NCI-H146 (cell line): Measurements from ENCODE around the gene PNLDC1.

ENCODE experiments used
- DNase-seq: peaks from one replicate; lab custom pipeline; 2025; lab: John Stamatoyannopoulos, UW

PNLDC1 gene, protein sequence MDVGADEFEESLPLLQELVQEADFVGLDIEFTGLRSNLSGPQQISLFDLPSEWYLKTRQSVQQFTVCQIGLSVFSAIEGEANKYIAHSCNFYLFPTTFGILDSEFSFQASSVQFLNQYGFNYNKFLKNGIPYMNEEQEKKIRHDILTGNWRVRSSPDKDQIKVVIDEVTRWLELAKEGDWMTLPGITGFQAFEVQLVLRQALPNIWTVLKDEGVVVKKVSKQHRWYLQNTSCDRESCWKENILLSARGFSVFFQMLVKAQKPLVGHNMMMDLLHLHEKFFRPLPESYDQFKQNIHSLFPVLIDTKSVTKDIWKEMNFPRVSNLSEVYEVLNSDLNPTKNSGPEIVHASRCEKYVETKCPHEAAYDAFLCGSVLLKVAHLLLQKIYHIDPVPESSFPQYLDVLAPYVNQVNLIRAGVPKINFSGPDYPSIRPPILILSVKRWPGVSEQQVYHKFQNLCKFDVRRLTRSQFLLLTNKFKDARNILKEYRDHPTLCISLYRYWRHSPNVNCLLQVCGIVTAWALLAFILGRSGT

DNA sequence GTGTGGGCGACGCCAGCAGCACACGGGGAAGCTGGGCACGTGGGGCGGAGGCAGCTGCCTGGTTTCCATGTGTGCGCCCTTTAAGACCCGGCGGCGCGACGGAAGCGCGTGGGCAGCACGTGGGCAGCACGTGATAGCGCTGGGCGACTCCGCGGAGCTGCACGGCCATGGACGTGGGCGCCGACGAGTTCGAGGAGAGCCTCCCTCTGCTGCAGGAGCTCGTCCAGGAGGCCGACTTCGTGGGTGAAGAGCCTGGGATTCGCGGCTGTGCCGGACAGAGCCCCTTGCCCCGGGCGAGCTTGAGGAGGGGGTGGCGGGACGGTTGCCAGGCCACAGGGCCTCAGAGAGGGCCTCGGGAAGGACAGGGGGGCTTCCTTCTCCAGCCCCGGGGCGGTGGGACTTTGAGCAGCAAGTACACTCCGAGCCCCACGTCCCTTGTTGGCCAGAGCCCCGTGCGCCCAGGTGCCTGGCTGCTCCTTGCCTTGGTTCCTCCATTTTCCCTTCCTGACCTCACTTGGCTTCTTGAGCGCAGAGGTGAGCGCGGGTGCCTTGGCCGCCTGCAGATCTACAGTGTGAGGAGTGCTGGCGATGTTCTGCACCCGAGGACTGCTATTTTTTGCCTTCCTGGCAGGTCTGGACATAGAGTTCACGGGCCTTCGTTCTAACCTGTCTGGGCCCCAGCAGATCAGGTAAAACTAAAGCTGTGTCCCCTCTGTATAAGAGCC, at the start of gene PNLDC1:
Gene PNLDC1 (plus strand): TSS at position 136 of the 725 bp plus-strand sequence. CDS start 32 bp downstream, at position 168.
- DNase-seq: no peak

DNA sequence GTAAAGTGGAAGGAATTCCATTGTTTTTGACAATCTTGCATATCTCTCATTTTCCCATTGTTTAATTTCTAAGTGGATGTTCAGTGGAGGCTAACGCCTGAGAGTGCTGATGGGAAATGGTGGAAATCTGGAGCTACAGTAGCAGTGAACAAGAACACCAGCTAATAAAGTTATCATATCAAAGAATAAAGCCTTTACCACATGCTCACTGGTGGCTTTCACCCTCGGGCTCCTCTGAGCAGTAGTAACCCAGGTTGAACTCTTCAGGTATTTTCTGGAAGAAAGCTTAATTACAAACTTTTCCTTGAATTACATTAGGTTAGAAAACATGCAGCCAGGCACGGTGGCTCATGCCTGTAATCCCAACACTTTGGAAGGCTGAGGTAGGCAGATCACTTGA, 48.6 kb upstream of the PNLDC1 start:
- DNase-seq: no peak

DNA sequence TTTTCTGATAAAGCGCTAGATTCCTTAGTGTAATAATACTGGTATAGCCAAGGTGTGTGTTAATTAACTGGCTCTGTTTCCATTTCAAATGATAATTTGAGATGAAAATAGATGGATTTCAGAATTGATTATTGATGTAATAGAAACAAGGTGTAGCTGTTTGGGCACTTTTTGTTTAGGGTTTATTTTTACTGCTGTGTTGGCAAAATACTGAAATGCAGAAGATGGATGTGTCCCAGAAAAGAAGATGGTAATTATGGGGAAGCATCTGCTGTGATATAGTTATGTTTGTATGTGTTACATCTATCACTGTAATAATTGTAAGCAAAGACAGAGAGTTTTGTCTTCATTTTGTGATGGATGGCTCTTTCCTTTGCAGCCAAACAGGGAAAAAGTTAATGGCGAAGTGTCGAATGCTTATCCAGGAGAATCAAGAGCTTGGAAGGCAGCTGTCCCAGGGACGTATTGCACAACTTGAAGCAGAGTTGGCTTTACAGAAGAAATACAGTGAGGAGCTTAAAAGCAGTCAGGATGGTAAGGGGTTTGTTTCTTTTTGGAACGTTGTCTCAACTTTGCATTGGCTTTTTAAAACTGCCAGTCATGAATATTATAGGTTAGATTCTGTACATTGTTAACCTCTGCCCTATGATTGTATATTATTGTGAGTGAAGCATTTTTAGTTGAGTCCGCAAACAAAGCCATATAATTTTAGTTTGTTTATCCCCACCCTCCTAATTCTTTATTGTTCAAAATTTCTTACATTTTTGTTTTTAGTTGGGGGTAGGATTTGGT, 46.8 kb upstream of the PNLDC1 start:
- no peak for DNase-seq

DNA sequence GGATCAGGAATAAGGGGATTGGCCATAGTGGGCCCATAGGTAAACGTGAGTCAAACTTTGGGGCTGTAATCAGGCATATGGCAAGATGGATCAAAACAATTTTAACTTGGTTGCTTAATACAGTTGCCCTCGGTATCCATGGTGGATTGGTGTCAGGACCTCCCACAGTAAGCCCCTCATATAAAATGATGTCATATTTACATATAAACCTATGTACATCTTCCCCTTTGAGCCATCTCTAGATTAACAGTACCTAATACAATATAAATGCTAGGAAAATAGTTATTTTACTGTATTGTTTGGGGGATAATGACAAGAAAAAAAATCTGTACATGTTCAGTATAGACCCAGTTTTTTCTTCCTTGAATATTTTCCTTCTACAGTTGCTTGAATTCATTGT, 45.7 kb upstream of the PNLDC1 start:
- DNase-seq: no peak

DNA sequence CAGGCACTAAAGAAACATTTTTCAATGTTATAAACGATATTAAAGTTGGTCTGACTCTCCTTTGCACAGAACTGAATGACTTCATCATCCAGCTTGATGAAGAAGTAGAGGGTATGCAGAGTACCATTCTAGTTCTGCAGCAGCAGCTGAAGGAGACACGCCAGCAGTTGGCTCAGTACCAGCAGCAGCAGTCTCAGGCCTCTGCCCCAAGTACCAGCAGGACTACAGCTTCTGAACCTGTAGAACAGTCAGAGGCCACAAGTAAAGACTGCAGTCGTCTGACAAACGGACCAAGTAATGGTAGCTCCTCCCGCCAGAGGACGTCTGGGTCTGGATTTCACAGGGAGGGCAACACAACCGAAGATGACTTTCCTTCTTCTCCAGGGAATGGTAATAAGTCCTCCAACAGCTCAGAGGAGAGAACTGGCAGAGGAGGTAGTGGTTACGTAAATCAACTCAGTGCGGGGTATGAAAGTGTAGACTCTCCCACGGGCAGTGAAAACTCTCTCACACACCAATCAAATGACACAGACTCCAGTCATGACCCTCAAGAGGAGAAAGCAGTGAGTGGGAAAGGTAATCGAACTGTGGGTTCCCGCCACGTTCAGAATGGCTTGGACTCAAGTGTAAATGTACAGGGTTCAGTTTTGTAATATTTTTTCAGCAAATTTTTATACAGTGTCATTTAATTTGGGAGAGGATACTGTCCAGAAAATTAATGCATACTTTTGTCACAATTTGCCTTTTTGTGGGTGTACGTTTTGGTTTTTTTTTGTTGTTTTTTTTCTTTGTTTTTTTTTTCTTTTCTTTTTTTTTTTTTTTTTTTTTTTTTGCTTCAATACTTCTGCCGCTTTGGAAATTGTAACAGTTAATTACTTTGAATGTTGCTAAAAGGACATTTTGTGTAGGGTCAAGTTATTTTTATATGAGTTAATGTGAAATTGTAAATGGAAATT, 44.8 kb upstream of the PNLDC1 start:
- no peak for DNase-seq

DNA sequence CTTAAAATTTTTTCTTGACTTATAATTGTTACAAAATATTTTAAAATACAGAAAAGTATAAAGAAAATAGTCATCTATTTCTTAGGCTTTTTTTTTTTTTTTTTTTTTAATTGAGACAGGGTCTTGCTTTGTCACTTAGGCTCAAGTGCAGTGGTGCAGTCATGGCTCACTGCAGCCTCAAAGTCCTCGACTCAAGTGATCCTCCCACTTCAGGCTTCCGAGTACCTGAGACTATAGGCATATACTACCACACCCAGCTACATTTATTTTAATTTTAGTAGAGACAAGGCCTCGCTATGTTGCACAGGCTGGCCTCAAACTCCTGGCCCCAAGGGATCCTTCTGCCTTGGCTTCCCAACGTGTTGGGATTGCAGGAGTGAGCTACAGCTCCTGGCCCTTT, 43.6 kb upstream of the PNLDC1 start:
- no peak for DNase-seq

DNA sequence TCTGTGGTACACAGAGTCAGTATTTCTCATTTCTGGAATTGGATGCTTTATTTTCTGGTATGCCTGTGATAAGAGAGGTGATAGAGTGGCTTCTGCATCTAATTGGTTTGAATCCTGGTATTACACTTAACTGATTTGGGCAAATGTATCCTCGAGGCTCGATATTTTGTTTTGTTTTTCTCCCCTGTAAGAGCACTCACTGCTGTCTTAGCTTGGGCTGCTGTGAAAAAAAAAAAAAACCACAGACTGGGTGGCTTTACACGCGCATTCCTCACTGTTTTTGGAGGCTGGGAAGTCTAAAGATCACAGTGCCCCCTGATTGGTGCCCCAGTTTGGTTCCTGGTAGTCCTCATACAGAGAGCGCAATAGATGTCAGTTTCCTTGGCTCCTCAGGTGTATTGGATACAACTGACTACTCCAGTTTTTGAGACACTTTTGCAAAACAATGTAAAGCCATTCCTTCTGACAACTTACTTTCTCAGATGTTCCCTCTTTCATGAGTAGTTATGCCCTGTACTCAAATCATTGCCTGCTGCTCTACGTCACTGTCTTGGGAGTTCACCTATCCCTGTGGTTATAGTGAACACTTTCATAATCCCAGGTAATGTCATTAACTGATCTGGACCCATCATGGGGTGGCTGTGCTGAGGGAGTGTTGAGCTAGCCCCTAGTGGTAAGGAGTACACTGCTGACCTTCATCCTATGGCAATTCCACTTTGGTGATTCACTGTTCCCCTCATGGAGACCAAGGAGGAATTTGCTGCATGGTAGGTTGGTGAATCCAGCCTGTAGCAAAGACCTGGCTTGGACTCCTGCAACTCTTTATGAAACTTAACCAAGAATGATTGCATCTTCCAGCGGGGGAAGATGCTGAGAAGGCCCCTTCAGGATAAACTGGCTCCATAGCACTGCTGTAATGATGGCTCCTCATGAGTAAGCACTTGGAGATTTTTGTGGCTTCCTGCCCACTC, 41.8 kb upstream of the PNLDC1 start:
- DNase-seq: no peak

DNA sequence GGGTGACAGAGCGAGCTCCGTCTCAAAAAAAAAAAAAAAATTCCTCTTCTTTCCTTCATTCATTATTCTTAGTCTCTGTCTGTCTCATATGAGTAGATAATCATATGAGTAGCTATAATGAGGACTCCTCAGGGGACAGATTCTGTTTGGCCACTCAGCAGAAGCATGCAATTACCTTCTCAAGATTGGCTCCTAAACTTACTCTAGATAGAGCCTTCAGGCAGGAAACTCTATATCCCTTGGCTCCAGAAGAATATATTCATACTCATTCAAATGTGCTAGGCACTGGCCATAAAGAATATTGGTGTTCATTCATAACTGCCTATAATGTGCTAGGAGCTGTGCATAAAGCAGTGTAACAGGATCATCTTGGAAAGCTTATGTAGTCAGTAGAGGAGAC, 40.4 kb upstream of the PNLDC1 start:
- DNase-seq: no peak

DNA sequence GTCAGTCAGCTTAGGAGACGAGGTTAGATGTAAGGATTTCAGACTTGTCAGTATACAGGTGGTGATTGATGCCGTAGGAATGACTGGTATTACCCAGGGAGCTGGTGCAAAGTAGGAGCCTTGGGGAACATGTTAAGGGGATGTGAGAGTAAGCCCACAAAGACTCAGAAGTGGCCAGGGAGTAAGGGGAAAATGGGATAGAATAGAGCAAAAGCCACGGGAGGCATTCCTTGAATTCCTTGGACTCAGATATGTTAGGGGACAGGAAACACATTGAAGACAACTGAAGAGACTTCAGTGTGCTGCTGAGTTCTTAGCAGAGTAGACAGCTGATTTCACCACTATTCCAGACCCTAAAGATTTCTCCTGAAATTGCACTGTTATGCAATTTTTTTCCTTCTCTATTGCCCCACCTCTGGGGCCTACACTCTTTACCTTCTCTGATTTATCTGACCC, 39.4 kb upstream of the PNLDC1 start:
- DNase-seq: no peak

DNA sequence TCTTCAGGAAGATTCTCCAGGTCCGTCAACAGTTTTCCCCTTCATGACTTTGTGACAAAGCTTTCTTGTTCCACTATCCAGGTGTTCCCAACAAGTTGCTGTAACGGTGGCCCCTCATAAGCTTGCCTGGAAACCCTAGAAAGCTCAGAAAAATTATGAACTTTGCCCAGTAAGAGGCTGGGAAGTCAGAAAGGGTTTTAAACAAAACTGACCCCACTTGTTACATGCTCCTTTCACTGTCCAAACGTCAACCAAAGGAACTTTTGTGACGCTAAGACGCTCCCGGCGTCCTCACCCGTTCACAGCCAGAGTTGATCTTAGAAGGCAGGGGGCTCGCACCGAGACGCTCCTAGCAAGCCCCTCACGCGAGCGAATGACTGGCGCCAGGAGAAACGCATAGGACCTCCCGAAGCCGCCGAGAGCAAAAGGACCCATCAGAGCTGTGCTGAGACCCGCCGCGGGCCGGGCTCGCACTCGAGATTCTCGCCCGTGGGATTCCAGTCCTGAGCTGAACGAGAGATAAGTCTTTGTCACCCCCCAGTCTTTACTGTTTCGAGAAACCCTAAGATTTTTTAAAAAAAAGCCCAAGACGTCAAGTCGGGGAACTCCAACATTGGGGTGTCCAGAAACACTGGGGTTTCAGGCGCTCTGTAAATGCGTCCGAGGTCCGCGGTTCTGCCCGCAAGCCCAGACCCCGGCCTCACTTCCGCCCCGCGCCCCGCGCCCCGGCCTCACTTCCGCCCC, 38.8 kb upstream of the PNLDC1 start:
- DNase-seq: peak; percentile 63

DNA sequence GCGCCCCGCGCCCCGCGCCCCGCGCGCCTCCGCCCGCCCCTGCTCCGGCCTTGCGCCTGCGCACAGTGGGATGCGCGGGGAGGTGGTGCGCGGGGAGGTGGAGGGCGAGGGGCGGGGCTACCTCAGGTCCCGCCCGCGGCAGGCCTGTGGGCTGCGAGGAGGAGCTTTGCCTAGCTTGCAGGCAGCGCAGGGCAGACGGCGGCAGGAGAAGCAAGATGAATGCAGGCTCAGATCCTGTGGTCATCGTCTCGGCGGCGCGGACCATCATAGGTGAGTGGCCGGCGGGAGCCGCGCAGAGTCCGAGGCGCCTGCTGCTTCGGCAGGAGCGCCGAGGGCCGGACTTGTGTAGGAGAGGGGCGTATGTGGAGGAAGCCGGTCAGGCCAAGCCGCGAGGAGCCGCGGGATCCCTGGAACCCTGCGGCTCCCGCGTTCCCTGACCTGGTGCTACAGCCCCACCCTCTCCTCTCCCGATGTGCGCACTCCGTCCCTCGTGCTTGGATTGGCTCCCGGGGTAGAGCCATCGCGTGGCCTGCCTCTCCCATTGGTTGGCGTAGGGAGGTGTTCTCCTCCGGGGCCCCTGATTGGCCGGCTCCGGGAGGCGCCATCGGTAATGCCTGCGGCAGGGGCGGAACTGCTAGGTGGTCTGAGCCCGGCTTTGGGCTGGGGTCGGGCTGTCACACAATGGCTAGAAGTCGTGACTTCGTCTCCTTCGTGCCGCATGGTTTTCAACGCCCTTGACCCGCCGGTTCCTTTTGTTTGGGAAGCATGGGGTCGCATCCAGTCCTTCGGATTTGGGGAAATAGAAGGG, 38.0 kb upstream of the PNLDC1 start, which contains the start of gene ACAT2:
Gene ACAT2 (plus strand): TSS at position 173 of the 808 bp plus-strand sequence. CDS start 43 bp downstream, at position 216.
- DNase-seq: peak; percentile 99

DNA sequence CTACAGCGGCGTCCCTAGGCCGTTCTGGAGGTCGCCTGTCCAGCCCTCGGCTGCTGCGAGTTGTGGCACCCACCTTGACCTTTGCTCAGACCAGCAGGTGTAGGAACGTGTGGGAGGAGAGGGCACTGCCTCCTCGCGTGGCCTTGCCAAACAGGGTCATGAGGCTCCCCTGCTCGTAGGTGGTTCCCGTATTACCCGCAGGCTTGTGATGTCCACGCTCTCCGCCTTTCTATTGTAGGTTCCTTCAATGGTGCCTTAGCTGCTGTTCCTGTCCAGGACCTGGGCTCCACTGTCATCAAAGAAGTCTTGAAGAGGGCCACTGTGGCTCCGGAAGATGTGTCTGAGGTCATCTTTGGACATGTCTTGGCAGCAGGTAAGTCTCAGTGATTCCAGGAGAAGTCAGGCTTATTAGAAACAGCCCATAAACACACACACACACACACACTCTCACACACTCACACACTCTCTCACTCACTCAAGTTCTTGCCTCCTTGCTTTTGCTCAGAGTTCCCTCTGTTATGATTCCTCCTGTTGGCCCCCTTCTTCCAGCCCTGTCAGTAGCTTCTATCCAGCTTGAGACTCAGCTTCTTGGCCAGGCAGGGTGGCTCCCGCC, 37.3 kb upstream of the PNLDC1 start:
- peak; percentile 58 for DNase-seq

DNA sequence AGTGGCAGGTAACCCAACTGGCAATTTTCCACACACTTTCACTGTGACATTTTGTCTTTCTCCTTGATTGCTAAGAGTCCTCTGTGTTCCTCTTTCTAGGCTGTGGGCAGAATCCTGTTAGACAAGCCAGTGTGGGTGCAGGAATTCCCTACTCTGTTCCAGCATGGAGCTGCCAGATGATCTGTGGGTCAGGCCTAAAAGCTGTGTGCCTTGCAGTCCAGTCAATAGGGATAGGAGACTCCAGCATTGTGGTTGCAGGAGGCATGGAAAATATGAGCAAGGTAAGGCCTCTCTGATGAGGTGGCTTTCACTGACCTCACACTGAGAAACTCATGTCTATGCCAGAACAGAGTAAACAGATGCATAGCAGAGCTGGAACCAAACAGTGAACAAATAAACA, 33.2 kb upstream of the PNLDC1 start:
- no peak for DNase-seq

DNA sequence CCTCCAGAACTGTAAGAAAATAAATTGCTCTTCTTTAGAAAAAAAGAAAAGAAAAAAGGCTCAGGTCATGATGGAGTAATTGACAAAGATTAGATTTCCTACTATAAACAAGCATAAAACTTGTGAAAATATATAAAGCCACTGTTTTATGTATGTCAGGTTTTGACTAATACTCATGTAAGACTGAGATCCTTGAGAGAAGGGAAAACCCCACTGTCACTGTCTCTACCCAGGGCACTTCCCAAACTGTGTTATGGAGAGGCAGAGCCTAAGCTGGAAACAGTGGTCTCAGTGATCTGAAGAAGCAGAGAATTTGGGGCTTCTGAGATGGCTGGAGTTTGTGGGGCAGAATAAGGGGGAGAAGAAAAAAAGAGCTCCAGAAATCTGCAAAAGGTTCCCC, 30.6 kb upstream of the PNLDC1 start:
- DNase-seq: no peak

DNA sequence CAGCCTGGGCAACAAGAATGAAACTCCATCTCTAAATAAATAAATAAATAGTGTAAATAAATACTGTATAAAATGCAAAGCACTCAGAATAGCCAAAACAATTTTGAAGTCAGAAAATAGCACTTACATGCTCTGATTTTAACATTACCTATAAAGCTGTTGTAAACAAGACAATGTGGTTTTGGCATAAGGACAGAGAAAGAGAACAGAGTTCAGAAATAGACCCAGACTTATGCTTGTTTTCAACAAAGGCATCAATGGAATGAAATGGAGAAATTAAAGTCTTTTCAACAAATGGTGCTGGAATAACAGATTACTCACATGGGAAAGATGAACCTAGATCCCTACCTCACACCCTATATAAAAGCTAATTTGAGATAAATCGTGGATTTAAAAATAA, 27.9 kb upstream of the PNLDC1 start:
- no peak for DNase-seq

DNA sequence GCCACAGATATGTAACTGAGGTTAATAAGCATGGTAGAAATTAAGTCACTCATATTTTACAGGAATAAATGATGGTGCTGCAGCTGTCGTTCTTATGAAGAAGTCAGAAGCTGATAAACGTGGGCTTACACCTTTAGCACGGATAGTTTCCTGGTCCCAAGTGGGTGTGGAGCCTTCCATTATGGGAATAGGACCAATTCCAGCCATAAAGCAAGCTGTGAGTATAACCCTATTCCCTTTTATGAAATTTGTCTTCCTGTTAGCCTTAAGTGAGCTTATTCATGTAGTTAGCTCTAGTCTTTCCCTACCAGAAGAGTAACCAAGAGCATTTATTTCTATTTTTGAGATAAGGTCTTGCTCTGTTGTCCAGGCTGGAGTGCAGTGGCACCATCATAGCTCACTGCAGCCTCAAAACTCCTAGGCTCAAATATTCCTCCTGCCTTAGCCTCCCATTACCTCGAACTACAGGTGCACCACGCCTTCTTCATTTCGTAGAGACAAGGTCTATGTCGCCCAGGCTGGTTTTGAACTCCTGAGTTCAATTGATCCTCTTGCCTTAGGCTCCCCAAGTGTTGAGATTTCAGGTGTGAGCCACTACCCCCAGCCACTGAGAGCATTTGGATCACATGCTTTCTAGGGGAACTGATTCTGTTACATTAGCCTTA, 22.7 kb upstream of the PNLDC1 start:
- no peak for DNase-seq

DNA sequence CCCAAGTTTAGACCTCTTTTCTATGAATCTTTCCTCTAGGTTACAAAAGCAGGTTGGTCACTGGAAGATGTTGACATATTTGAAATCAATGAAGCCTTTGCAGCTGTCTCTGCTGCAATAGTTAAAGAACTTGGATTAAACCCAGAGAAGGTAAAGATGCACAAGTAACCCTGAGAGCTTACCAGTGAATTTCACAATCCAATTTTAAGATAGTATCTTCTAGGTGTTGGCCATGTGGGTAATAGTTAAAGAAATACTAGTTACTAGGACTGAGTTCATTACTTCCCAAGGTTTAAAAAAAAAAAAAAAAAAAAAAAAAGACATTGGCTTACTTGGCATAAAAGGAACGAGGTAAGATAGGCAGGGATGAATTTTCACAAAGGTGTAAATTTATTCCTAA, 21.9 kb upstream of the PNLDC1 start:
- no peak for DNase-seq
